ENCODE data around the gene TPP1.

DNA sequence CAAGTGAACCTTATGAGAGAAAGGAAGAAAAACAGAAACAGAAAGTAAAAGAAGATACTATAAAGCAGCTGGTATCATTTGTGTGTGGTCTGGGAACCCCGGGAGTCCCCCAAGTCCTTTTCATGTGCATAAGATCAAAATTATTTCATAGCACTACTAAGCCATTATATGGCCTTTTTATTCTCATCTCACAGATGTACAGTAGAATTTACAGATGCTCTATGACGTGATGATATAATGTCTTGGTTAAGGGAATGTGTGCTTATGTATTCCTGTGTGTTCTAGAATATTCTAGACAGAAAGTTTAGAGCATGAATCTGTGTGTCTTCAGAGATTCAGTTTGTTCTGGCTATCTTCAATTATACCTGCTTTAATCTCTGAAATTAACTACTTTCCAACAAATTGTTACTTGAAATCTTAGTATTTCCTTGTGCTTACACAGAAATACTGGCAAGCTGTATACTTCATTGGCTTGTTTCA, 8.6 kb upstream of the TPP1 start:
- TF ChIP-seq GATA2 (IDR thresholded peaks at IDR 0.05; ENCODE audit: low read depth, low read length) (no peak), GATA3 (IDR thresholded peaks at IDR 0.05; ENCODE audit: low read depth, low read length) (no peak)

All from SH-SY5Y (cell line).